H1 (cell line): ENCODE data around the gene RNF220. TPM values are rescaled to one million over a fixed set of nuclear protein-coding genes. Genes with fewer than 3 reads are reported as not detected.

Experiments used
- CTCF ChIA-PET: fragments of 300-600 bp; sonication (Branson Sonifier 250); formaldehyde crosslinking; loops from one replicate; lab custom pipeline; 2021; ENCODE audit not compliant: partially characterized antibody; lab: Charles Lee
- POLR2A ChIA-PET: fragments of 300-600 bp; sonication (Branson Sonifier 250); formaldehyde crosslinking; loops from one replicate; lab custom pipeline; 2021; ENCODE audit warnings: inconsistent platforms; ENCODE audit not compliant: partially characterized antibody; lab: Charles Lee
- DNase-seq, 2 experiments: peaks; one replicate each; pipeline versions ENCODE4 v3.0.0 to v3.0.0-alpha.2; 2010 to 2022; ENCODE audit warnings: low spot score in 2 of 2, low read depth in 1 of 2, mixed read lengths in 1 of 2
- FAIRE-seq: peaks from 2 replicates; lab custom pipeline; 2011; peaks lifted over from hg19 to GRCh38; lab: Jason Lieb, UNC
- H2AFZ ChIP-seq: 2 replicates; pipeline ENCODE4 v1.8.1; 2012; ENCODE audit warnings: low read length, inconsistent platforms
- H2AK5ac ChIP-seq: 2 replicates; pipeline ENCODE4 v1.6.1; 2013; ENCODE audit warnings: low read depth, low read length
- H2BK120ac ChIP-seq: replicated peaks from 2 replicates; pipeline ENCODE3; 2013; ENCODE audit warnings: low read depth, low read length, inconsistent platforms
- H2BK12ac ChIP-seq: 2 replicates; pipeline ENCODE4 v1.6.1; 2013; ENCODE audit warnings: low read depth, low read length
- H2BK15ac ChIP-seq: 2 replicates; pipeline ENCODE4 v1.6.1; 2013; ENCODE audit warnings: low read length
- H2BK20ac ChIP-seq: 2 replicates; pipeline ENCODE4 v1.6.1; 2013; ENCODE audit warnings: low read length
- H2BK5ac ChIP-seq: 2 replicates; pipeline ENCODE4 v1.6.1; 2013; ENCODE audit warnings: low read depth, low read length
- H3K14ac ChIP-seq: 2 replicates; pipeline ENCODE4 v1.6.1; 2013; ENCODE audit warnings: inconsistent platforms; ENCODE audit not compliant: insufficient read length
- H3K18ac ChIP-seq: 2 replicates; pipeline ENCODE4 v1.6.1; 2013; ENCODE audit warnings: low read length; ENCODE audit errors: extremely low read depth
- H3K23ac ChIP-seq: 2 replicates; pipeline ENCODE4 v1.6.1; 2013; ENCODE audit warnings: inconsistent platforms; ENCODE audit not compliant: insufficient read length
- H3K23me2 ChIP-seq: 2 replicates; pipeline ENCODE4 v1.6.1; 2013; ENCODE audit warnings: low read depth, low read length
- H3K27ac ChIP-seq: 2 replicates; pipeline ENCODE4 v1.6.1; 2011; ENCODE audit warnings: low read depth, low read length, inconsistent platforms
- H3K27me3 ChIP-seq, 4 experiments: replicated peaks in 1 of 4; 1 replicate in 1 of 4; 2 replicates in 3 of 4; pipeline versions ENCODE4 v1.6.1 to v1.8.1; 2011 to 2013; ENCODE audit warnings: low read length in 3 of 4, mild to moderate bottlenecking in 3 of 4, inconsistent platforms in 2 of 4, mixed read lengths in 2 of 4, moderate library complexity in 1 of 4; ENCODE audit not compliant: control insufficient read depth in 3 of 4, insufficient read depth in 3 of 4; ENCODE audit errors: extremely low read depth in 1 of 4
- H3K36me3 ChIP-seq, 4 experiments: 2 replicates each; pipeline versions ENCODE4 v1.6.1 to v1.8.1; 2011 to 2013; ENCODE audit warnings: mild to moderate bottlenecking in 4 of 4, low read length in 3 of 4, moderate library complexity in 2 of 4, control low read depth in 1 of 4, inconsistent platforms in 1 of 4; ENCODE audit not compliant: insufficient read depth in 4 of 4, control insufficient read depth in 2 of 4
- H3K4ac ChIP-seq: replicated peaks from 2 replicates; pipeline ENCODE3; 2013; ENCODE audit warnings: low read length, low read depth, mixed read lengths, inconsistent platforms; ENCODE audit not compliant: insufficient read length
- H3K4me1 ChIP-seq, 4 experiments: replicated peaks in 1 of 4; 1 replicate in 1 of 4; 2 replicates in 3 of 4; pipeline versions ENCODE4 v1.6.1 to v1.8.1; 2011 to 2013; ENCODE audit warnings: low read length in 3 of 4, inconsistent platforms in 2 of 4, mixed read lengths in 1 of 4; ENCODE audit not compliant: insufficient read depth in 4 of 4, control insufficient read depth in 3 of 4
- H3K4me2 ChIP-seq, 2 experiments: 2 replicates each; pipeline versions ENCODE4 v1.6.1 to v1.8.1; 2011 to 2013; ENCODE audit warnings: low read depth in 2 of 2, low read length in 2 of 2, control low read depth in 1 of 2, inconsistent platforms in 1 of 2, mild to moderate bottlenecking in 1 of 2; ENCODE audit not compliant: insufficient read depth in 1 of 2
- H3K4me3 ChIP-seq, 4 experiments: fragments of 200-600, 300-600 bp in 1 of 4; sonication (generic), shearing (Covaris generic), sonication (Bioruptor Twin) in 1 of 4; 2 replicates each; pipeline versions ENCODE4 v1.5.1 to v1.8.1; 2011 to 2016; ENCODE audit warnings: low read length in 4 of 4, low read depth in 3 of 4, control low read depth in 2 of 4, inconsistent platforms in 2 of 4, mild to moderate bottlenecking in 2 of 4, mixed read lengths in 1 of 4, moderate library complexity in 1 of 4; ENCODE audit not compliant: insufficient read depth in 2 of 4; ENCODE audit errors: extremely low read depth in 1 of 4
- H3K56ac ChIP-seq: replicated peaks from 2 replicates; pipeline ENCODE3; 2013; ENCODE audit warnings: low read depth, mild to moderate bottlenecking, mixed read lengths, low read length, inconsistent platforms; ENCODE audit not compliant: insufficient read length
- H3K79me1 ChIP-seq: 2 replicates; pipeline ENCODE4 v1.6.1; 2013; ENCODE audit warnings: low read depth, low read length, control low read depth
- H3K79me2 ChIP-seq, 2 experiments: 2 replicates each; pipeline versions ENCODE4 v1.6.1 to v1.8.1; 2012 to 2013; ENCODE audit warnings: low read length in 2 of 2, mild to moderate bottlenecking in 2 of 2, inconsistent platforms in 1 of 2; ENCODE audit not compliant: insufficient read depth in 2 of 2, control insufficient read depth in 1 of 2
- H3K9ac ChIP-seq, 4 experiments: replicated peaks in 1 of 4; 1 replicate in 1 of 4; 2 replicates in 3 of 4; pipeline versions ENCODE4 v1.6.1 to v1.8.1; 2011 to 2013; ENCODE audit warnings: low read depth in 3 of 4, low read length in 3 of 4, control low read depth in 2 of 4, mild to moderate bottlenecking in 2 of 4, moderate library complexity in 2 of 4, inconsistent platforms in 1 of 4; ENCODE audit errors: extremely low read depth in 1 of 4
- H3K9me3 ChIP-seq, 2 experiments: 2 replicates each; pipeline versions ENCODE4 v1.6.1 to v1.8.1; 2012 to 2013; ENCODE audit warnings: mild to moderate bottlenecking in 2 of 2, moderate library complexity in 2 of 2, control low read depth in 1 of 2, inconsistent platforms in 1 of 2, low read depth in 1 of 2, low read length in 1 of 2, mixed read lengths in 1 of 2; ENCODE audit not compliant: insufficient read depth in 2 of 2
- H4K20me1 ChIP-seq, 2 experiments: replicated peaks in 1 of 2; 2 replicates each; pipeline versions ENCODE3 to v1.8.1; 2011 to 2013; ENCODE audit warnings: inconsistent platforms in 2 of 2, low read length in 2 of 2, mild to moderate bottlenecking in 1 of 2; ENCODE audit not compliant: insufficient read depth in 2 of 2, control insufficient read depth in 1 of 2
- H4K5ac ChIP-seq: 2 replicates; pipeline ENCODE4 v1.6.1; 2013; ENCODE audit warnings: low read length, low read depth, mixed read lengths, inconsistent platforms; ENCODE audit not compliant: insufficient read length
- H4K8ac ChIP-seq: 2 replicates; pipeline ENCODE4 v1.8.0; 2013; ENCODE audit warnings: mild to moderate bottlenecking, moderate library complexity, low read length, inconsistent platforms; ENCODE audit not compliant: insufficient read depth; ENCODE audit errors: extremely low read depth
- H4K91ac ChIP-seq: replicated peaks from 2 replicates; pipeline ENCODE3; 2013; ENCODE audit warnings: low read length, mixed read lengths, inconsistent platforms; ENCODE audit not compliant: insufficient read length
- CHD2 ChIP-seq: IDR thresholded peaks from 2 replicates; pipeline ENCODE4 v1.6.1; 2012; ENCODE audit warnings: low read length, improper control_type of control experiment
- CTCF ChIP-seq, 3 experiments: IDR thresholded peaks; 1 replicate in 2 of 3; 2 replicates in 1 of 3; pipeline versions ENCODE4 v1.5.1 to v1.6.1; 2011; ENCODE audit warnings: low read length in 3 of 3, mild to moderate bottlenecking in 3 of 3, inconsistent platforms in 2 of 3, low read depth in 1 of 3, moderate library complexity in 1 of 3; ENCODE audit not compliant: insufficient read depth in 1 of 3; ENCODE audit errors: control extremely low read depth in 1 of 3
- EZH2 ChIP-seq: fragments of 200-600 bp; sonication (generic); IDR thresholded peaks from 2 replicates; pipeline ENCODE4 v1.7.1; 2012; ENCODE audit warnings: low read depth, mild to moderate bottlenecking, moderate library complexity, low read length, inconsistent platforms; ENCODE audit not compliant: severe bottlenecking
- HDAC6 ChIP-seq: IDR thresholded peaks from one replicate; pipeline ENCODE4 v1.7.1; 2012; ENCODE audit warnings: low read depth, mild to moderate bottlenecking, inconsistent platforms, low read length, moderate library complexity
- POU5F1 ChIP-seq: IDR thresholded peaks from 2 replicates; pipeline ENCODE4 v1.6.1; 2011; ENCODE audit warnings: low read depth, mild to moderate bottlenecking, low read length, moderate library complexity
- RXRA ChIP-seq: IDR thresholded peaks from 2 replicates; pipeline ENCODE4 v1.6.1; 2011; ENCODE audit warnings: low read depth, mild to moderate bottlenecking, low read length, moderate library complexity; ENCODE audit not compliant: insufficient read depth
- TAF7 ChIP-seq: optimal IDR thresholded peaks from 2 replicates; pipeline ENCODE3; 2011; ENCODE audit warnings: low read depth, mild to moderate bottlenecking, inconsistent platforms, low read length, moderate library complexity, borderline replicate concordance
- whole genome bisulfite sequencing, 2 experiments: shearing (Covaris generic) in 1 of 2; methylation state at CpG; one replicate each; pipeline versions ENCODE4 v1.1.6 to v1.1.7; 2013 to 2015; ENCODE audit warnings: low lambda C conversion rate in 2 of 2, mixed read lengths in 2 of 2, inconsistent platforms in 1 of 2, low coverage in 1 of 2, missing lambda C conversion rate in 1 of 2; ENCODE audit not compliant: insufficient replicate concordance in 2 of 2, insufficient coverage in 1 of 2, insufficient read length in 1 of 2; ENCODE audit errors: extremely low coverage in 1 of 2, missing lambda C conversion rate in 1 of 2; 5-methylcytosine and 5-hydroxymethylcytosine counted together
- polyA plus RNA-seq, 7 experiments: library from polyadenylated mRNA; depleted of rRNA in 3 of 7; stranded (reverse) in 5 of 7; unstranded in 2 of 7; fragments of >200 nt in 5 of 7; fragments of 200-250 nt in 2 of 7; gene quantifications; 1 replicate in 5 of 7; 2 replicates in 1 of 7; 4 replicates in 1 of 7; pipeline versions ENCODE4 v1.2.1 to v1.2.3, GENCODE V29; 2011 to 2013; ENCODE audit warnings: missing spikeins in 2 of 7, mixed read lengths in 2 of 7
- total RNA-seq: library from RNA; stranded (reverse); fragmentation: NEBNext Ultra II Directional; extraction: Animal tissue kit (Norgen Biotek cat#: 25700); gene quantifications from 2 replicates; pipeline ENCODE4 v1.2.1, GENCODE V29; 2021

RNF220 gene
- total and polyA plus RNA-seq, 2 of the 8 experiments (the other 6 are each of a cell fraction or from before 2014, with no cell fraction given) = 123 to 160 TPM

- CTCF ChIA-PET = interaction anchor here (0.6 to 11.1 kb wide), 12 partner anchors 9 to 329 kb away, joined by 3 to 112 read pairs (median 6); no protein-coding TSS in a partner anchor
Measured at GRCh38 chr1:44569491-44569890, 164.4 kb downstream of the RNF220 start.

More at GRCh38 chr1:44569491-44569890, 164.4 kb downstream of the RNF220 start:
- Histone ChIP-seq H3K9me3 (no peaks in the 10 kb centered on the region), H2BK20ac (no peak overlapping the region), H3K27me3 (no peaks in the 10 kb centered on the region), H2AK5ac (no peak overlapping the region), H3K4me1 (peaks cover 0 to 10% (median 3%) of the 10 kb centered on the region in 4 experiments; a peak in 5 of 7 replicates), H2BK12ac (no peak overlapping the region), H3K23me2 (no peaks in the 10 kb centered on the region), H3K18ac (no peak overlapping the region), H4K20me1 (no peaks in the 10 kb centered on the region), H2BK5ac (no peak overlapping the region; the same call in 1 of the 2 replicates), H3K4me3 (no peak overlapping the region), H3K4ac (no peak overlapping the region), H4K91ac (no peak overlapping the region), H2AFZ (no peak overlapping the region), H4K8ac (no peak overlapping the region), H3K56ac (no peak overlapping the region), H3K79me1 (no peaks in the 10 kb centered on the region), H3K4me2 (no peak overlapping the region), H3K23ac (no peak overlapping the region), H3K27ac (no peak overlapping the region), H2BK15ac (no peak overlapping the region), H3K9ac (no peak overlapping the region), H2BK120ac (no peak overlapping the region), H3K36me3 (no peaks in the 10 kb centered on the region), H3K79me2 (no peaks in the 10 kb centered on the region), H4K5ac (no peak overlapping the region), H3K14ac (no peak overlapping the region)
- 63% methylated on average over 4 of the region's 4 CpGs; no CpG with 5 or more reads in 1 of the 2 experiments for WGBS, 2 experiments
- FAIRE-seq (no peak), DNase-seq (no peak)
- TF ChIP-seq RXRA (no peak), TAF7 (no peak), CHD2 (no peak), POU5F1 (no peak), CTCF (IDR thresholded peaks at IDR 0.05; ENCODE audit: control extremely low read depth in 1 of 3, insufficient read depth in 1 of 3, low read depth in 1 of 3, low read length in 3 of 3) (no peak), EZH2 (no peak), HDAC6 (no peak)
- POLR2A ChIA-PET = no interaction called here
